Measurements from ENCODE around the gene FAM200C.
"Not testable (repeated sequence)": the region's sequence is repeated elsewhere in the genome, so short reads cannot be mapped to it uniquely, and the experiment has no call there.

DNA sequence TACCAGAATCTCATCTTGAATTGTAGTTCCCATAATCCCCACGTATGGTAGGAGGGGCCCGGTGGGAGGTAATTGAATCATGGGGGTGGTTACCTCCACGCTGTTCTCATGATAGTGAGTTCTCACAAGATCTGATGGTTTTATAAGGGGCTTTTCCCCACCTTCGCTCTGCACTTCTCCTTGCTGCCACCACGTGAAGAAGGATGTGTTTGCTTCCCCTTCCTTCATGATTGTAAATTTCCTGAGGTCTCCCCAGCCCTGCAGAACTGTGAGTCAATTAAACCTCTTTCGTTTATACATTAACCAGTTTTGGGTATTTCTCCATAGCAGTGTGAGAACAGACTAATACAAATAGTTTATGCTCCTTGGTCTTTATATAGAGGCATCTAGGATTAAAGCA, 36.8 kb upstream of the FAM200C start:
- TF ChIP-seq FOXK2, ELF4 (IDR thresholded peaks at IDR 0.05): not testable (repeated sequence)
- TF ChIP-seq, protein P1, sequence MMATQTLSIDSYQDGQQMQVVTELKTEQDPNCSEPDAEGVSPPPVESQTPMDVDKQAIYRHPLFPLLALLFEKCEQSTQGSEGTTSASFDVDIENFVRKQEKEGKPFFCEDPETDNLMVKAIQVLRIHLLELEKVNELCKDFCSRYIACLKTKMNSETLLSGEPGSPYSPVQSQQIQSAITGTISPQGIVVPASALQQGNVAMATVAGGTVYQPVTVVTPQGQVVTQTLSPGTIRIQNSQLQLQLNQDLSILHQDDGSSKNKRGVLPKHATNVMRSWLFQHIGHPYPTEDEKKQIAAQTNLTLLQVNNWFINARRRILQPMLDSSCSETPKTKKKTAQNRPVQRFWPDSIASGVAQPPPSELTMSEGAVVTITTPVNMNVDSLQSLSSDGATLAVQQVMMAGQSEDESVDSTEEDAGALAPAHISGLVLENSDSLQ (IDR thresholded peaks at IDR 0.05), result not testable (repeated sequence)
